ENCODE data around the gene NEAT1.

DNA sequence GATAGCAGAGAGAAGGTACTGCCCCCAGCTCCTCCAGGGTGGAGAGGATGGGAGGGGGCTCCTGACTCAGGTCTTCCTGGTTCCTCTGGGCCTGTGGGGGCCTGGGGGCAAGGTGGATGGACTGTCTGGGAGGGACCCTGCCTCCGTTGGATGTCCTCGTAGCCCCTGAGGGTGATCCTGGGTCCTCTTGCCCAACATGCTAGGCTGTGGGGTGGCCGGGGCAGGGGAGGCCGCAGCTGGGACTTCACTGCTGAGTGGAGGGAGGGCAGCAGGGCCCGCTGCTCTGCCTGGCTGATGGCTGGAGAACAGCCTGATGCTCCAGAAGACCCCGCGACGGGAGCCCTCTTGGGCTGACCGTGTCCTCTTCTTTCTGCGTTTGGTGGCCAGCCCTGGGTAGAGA is 22.8 kb upstream of the NEAT1 start:
- TF ChIP-seq POLR2A (IDR thresholded peaks at IDR 0.05): no peak
- TF ChIP-seq, protein P1, sequence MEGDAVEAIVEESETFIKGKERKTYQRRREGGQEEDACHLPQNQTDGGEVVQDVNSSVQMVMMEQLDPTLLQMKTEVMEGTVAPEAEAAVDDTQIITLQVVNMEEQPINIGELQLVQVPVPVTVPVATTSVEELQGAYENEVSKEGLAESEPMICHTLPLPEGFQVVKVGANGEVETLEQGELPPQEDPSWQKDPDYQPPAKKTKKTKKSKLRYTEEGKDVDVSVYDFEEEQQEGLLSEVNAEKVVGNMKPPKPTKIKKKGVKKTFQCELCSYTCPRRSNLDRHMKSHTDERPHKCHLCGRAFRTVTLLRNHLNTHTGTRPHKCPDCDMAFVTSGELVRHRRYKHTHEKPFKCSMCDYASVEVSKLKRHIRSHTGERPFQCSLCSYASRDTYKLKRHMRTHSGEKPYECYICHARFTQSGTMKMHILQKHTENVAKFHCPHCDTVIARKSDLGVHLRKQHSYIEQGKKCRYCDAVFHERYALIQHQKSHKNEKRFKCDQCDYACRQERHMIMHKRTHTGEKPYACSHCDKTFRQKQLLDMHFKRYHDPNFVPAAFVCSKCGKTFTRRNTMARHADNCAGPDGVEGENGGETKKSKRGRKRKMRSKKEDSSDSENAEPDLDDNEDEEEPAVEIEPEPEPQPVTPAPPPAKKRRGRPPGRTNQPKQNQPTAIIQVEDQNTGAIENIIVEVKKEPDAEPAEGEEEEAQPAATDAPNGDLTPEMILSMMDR (IDR thresholded peaks at IDR 0.05): no peak
